K562 (cell line): ENCODE results near the gene PDCD1LG2. TPM values are rescaled to one million over a fixed set of nuclear protein-coding genes. Genes with fewer than 3 reads are reported as not detected.

Experiments
- ATAC-seq: fragments of 200-7000 bp; cut with Tn5 transposase; 3 replicates; pipeline ENCODE4 v1.9.1; 2020; ENCODE audit warnings: moderate library complexity
- BruUV-seq: library from RNA; stranded (reverse); fragments of 400-500 nt; replicated peaks from 2 replicates; lab custom pipeline; 2021; lab: Mats Ljungman, UMichigan
- CTCF ChIA-PET: fragments of 300-600 bp; formaldehyde crosslinking; extraction: SDS; loops from one replicate; lab custom pipeline; 2021; ENCODE audit warnings: low intra/inter-chr PET ratio; lab: Yijun Ruan, JAX
- POLR2A ChIA-PET: fragments of 300-600, 350-650 bp; sonication (Branson Sonifier 250); formaldehyde crosslinking; extraction: SDS; loops from one replicate; lab custom pipeline; 2021; ENCODE audit warnings: antibody characterized with exemption, inconsistent platforms; lab: Yijun Ruan, JAX
- DNase-seq, 4 experiments: peaks; one replicate each; pipeline versions ENCODE4 v3.0.0 to v3.0.0-alpha.2; 2011 to 2018; ENCODE audit warnings: low spot score in 3 of 4, mixed read lengths in 3 of 4; ENCODE audit errors: extremely low read depth in 1 of 4
- FAIRE-seq: peaks from 2 replicates; lab custom pipeline; 2011; peaks lifted over from hg19 to GRCh38; lab: Jason Lieb, UNC
- H2AFZ ChIP-seq: 2 replicates; pipeline ENCODE4 v1.6.0; 2011; ENCODE audit warnings: low read depth, low read length, control low read depth, inconsistent platforms
- H3K27ac ChIP-seq: fragments of 200-600 bp; 3 replicates; pipeline ENCODE4 v1.8.0; 2011; ENCODE audit warnings: low read depth, mild to moderate bottlenecking, control low read depth, inconsistent platforms, low read length, moderate library complexity, mixed read lengths; ENCODE audit errors: extremely low read depth
- H3K27me3 ChIP-seq, 2 experiments: fragments of 300-600 bp in 1 of 2; 2 replicates in 1 of 2; 3 replicates in 1 of 2; pipeline versions ENCODE4 v1.6.0 to v1.8.0; 2011; ENCODE audit warnings: inconsistent platforms in 2 of 2, low read length in 2 of 2, mild to moderate bottlenecking in 1 of 2, mixed read lengths in 1 of 2, moderate library complexity in 1 of 2; ENCODE audit not compliant: control insufficient read depth in 2 of 2, insufficient read depth in 2 of 2
- H3K36me3 ChIP-seq: fragments of 300-600 bp; 3 replicates; pipeline ENCODE4 v1.8.0; 2011; ENCODE audit warnings: mild to moderate bottlenecking, low read length, inconsistent platforms; ENCODE audit not compliant: control insufficient read depth, insufficient read depth
- H3K4me1 ChIP-seq, 2 experiments: fragments of 200-600 bp in 1 of 2; replicated peaks in 1 of 2; 2 replicates in 1 of 2; 3 replicates in 1 of 2; pipeline versions ENCODE4 v1.5.1 to v1.8.0; 2011; ENCODE audit warnings: inconsistent platforms in 2 of 2, low read length in 2 of 2, mild to moderate bottlenecking in 1 of 2, mixed read lengths in 1 of 2, moderate library complexity in 1 of 2; ENCODE audit not compliant: control insufficient read depth in 2 of 2, insufficient read depth in 2 of 2
- H3K4me2 ChIP-seq: 2 replicates; pipeline ENCODE4 v1.6.1; 2011; ENCODE audit warnings: low read length, control low read depth, inconsistent platforms, mixed read lengths; ENCODE audit not compliant: insufficient read depth
- H3K4me3 ChIP-seq: fragments of 200-600 bp; sonication (generic), shearing (Covaris generic); 2 replicates; pipeline ENCODE4 v1.5.1; 2016; ENCODE audit warnings: control low read depth, inconsistent platforms
- H3K79me2 ChIP-seq: fragments of 200-600 bp; 3 replicates; pipeline ENCODE4 v1.8.0; 2011; ENCODE audit warnings: low read length, inconsistent platforms; ENCODE audit not compliant: control insufficient read depth, insufficient read depth
- H3K9ac ChIP-seq, 2 experiments: 2 replicates each; pipeline versions ENCODE4 v1.6.0 to v1.6.1; 2011; ENCODE audit warnings: low read depth in 2 of 2, low read length in 2 of 2, control low read depth in 1 of 2, inconsistent platforms in 1 of 2, mild to moderate bottlenecking in 1 of 2, mixed read lengths in 1 of 2; ENCODE audit not compliant: insufficient read depth in 1 of 2
- H3K9me1 ChIP-seq: one replicate; pipeline ENCODE4 v1.6.0; 2011; ENCODE audit warnings: inconsistent platforms, mild to moderate bottlenecking, low read length, moderate library complexity; ENCODE audit not compliant: control insufficient read depth, insufficient read depth
- H3K9me3 ChIP-seq: replicated peaks from 2 replicates; pipeline ENCODE4 v1.5.1; 2011; ENCODE audit warnings: low read depth, low read length, inconsistent platforms; ENCODE audit not compliant: control insufficient read depth, insufficient read depth
- H4K20me1 ChIP-seq: replicated peaks from 2 replicates; pipeline ENCODE4 v1.6.1; 2011; ENCODE audit warnings: low read length, inconsistent platforms, mixed read lengths; ENCODE audit not compliant: control insufficient read depth, insufficient read depth
- ADNP ChIP-seq: fragments of 200-800 bp; sonication (Bioruptor generic); IDR thresholded peaks from 2 replicates; pipeline ENCODE4 v1.6.1; 2016; ENCODE audit warnings: missing genetic modification characterization, missing compliant biosample characterization
- CC2D1A ChIP-seq: fragments of 450-650 bp; IDR thresholded peaks from 2 replicates; pipeline ENCODE4 v1.6.1; 2017; ENCODE audit warnings: mild to moderate bottlenecking
- MYC ChIP-seq, 2 experiments: fragments of 250-450 bp in 1 of 2; sonication (Bioruptor Pico) in 1 of 2; IDR thresholded peaks; 2 replicates each; pipeline versions ENCODE4 v1.5.1 to v1.6.1; 2012 to 2021; ENCODE audit warnings: low read depth in 2 of 2, borderline replicate concordance in 1 of 2, improper control_type of control experiment in 1 of 2, low read length in 1 of 2, mild to moderate bottlenecking in 1 of 2, moderate library complexity in 1 of 2
- NFRKB ChIP-seq: fragments of 450-650 bp; IDR thresholded peaks from 2 replicates; pipeline ENCODE4 v1.6.1; 2016; ENCODE audit warnings: low read depth
- NKRF ChIP-seq: fragments of 450-650 bp; IDR thresholded peaks from 2 replicates; pipeline ENCODE4 v1.6.1; 2016; ENCODE audit warnings: borderline replicate concordance
- RBFOX2 ChIP-seq: fragments of 200-400 bp; formaldehyde crosslinking; IDR thresholded peaks from 2 replicates; pipeline ENCODE4 v1.6.1; 2017; ENCODE audit warnings: low read depth, mild to moderate bottlenecking, low read length, moderate library complexity
- ZNF57 ChIP-seq: fragments of 450-650 bp; formaldehyde crosslinking; IDR thresholded peaks from 2 replicates; pipeline ENCODE4 v1.4.0; 2020; ENCODE audit warnings: mild to moderate bottlenecking, moderate library complexity
- WGBS: fragments of 100-300 bp; shearing (Covaris generic); methylation state at CpG from one replicate; pipeline ENCODE4 v1.1.6; 2016; ENCODE audit warnings: low coverage, mixed read lengths; ENCODE audit not compliant: insufficient coverage; ENCODE audit errors: missing lambda C conversion rate; 5-methylcytosine and 5-hydroxymethylcytosine counted together
- in situ Hi-C: fragments of 300-500 bp; cut with MboI; formaldehyde crosslinking; loops from 4 replicates; pipeline ENCODE4 v1.15.0; 2018; ENCODE audit warnings: inconsistent platforms, mixed read lengths
- intact Hi-C: fragments of 100-400 bp; cut with micrococcal nuclease; formaldehyde crosslinking; loops from 2 replicates; pipeline ENCODE4 v1.14.2; 2022
- polyA plus RNA-seq, 8 experiments: library from polyadenylated mRNA; depleted of rRNA in 4 of 8; stranded (reverse) in 5 of 8; unstranded in 3 of 8; fragments of >200 nt; fragmentation: Nextera tagmentation in 2 of 8; fragmentation: Illumina TruSeq in 1 of 8; extraction: Ambion mirVana in 2 of 8; extraction: Trizol in 1 of 8; gene quantifications; 2 replicates each; pipeline versions ENCODE4 v1.2.1 to v1.2.3, GENCODE V29; 2011 to 2014; ENCODE audit warnings: inconsistent platforms in 1 of 8, missing spikeins in 1 of 8
- total RNA-seq, 7 experiments: library from RNA; depleted of rRNA in 6 of 7; stranded (reverse); fragments of >200 nt in 6 of 7; fragmentation: Illumina TruSeq in 2 of 7; extraction: Trizol in 2 of 7; gene quantifications; 2 replicates each; pipeline versions ENCODE4 v1.2.1 to v1.2.3, GENCODE V29; 2011 to 2021; ENCODE audit warnings: low replicate concordance in 1 of 7

PDCD1LG2 gene
- total and polyA plus RNA-seq, 9 of the 15 experiments (the other 6 are each of a cell fraction or from before 2014, with no cell fraction given), result not detected

- no peak for ATAC-seq
These were observed 2.5 kb downstream of the PDCD1LG2 start for GRCh38 chr9:5512658-5513452.

DNA sequence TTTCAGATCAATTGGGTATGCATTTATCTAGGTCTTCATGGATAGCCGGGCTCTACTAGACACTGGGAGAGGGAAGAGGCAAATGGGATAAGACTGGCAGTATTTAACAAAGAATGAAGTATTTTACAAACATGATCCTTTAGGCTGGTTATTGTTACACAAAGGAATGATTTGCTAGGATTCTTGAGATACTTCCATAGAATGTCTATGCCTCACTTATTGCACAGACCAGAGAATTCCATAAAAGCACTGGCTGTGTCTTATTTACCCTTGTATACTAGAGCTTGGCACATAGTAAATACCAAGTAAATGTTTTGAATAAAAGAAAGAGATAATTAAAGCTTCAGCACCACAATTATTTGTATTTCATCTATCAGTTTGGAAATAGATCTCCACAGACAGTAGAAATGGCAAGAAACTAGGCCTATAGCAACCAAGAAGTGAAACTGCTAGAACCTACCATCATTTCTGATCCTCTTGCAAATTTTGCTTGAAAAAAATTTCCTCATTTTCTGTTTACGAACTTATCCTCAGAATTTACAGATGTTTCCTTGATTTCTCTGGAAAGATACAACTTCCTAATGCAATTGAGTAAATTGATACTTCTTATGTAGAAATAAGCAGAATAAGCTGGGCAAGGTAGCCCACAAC lies 3.8 kb downstream of the PDCD1LG2 start:
- Histone ChIP-seq H3K4me3 (no peak overlapping the region), H3K27me3 (no peaks in the 10 kb centered on the region; a peak in 1 of 5 replicates), H3K9ac (no peak overlapping the region), H3K4me2 (no peak overlapping the region), H3K4me1 (no peaks in the 10 kb centered on the region), H3K79me2 (no peaks in the 10 kb centered on the region), H2AFZ (no peak overlapping the region), H3K36me3 (no peaks in the 10 kb centered on the region), H3K27ac (no peak overlapping the region), H3K9me1 (no peaks in the 10 kb centered on the region), H4K20me1 (no peaks in the 10 kb centered on the region), H3K9me3 (no peaks in the 10 kb centered on the region)
- in situ Hi-C loops, result no loop called here
- ChIA-PET CTCF (no interaction called here), POLR2A (no interaction called here)
- 14% methylated on average over 2 of the region's 2 CpGs for WGBS
- BruUV-seq, result no TSS peak
- intact Hi-C loops, result no loop called here
- ATAC-seq, result no peak
- DNase-seq, result no peak
- FAIRE-seq, result no peak
- TF ChIP-seq ZNF57 (CRISPR knock-in tag) (no peak), NKRF (no peak), NFRKB (no peak), MYC (IDR thresholded peaks at IDR 0.05; ENCODE audit: low read depth, low read length) (no peak), MYC (CRISPR knock-in tag; IDR thresholded peaks at IDR 0.05; ENCODE audit: borderline replicate concordance, low read depth) (no peak), ADNP (tag) (no peak)

More at GRCh38 chr9:5512658-5513452, 2.5 kb downstream of the PDCD1LG2 start:
- 9% methylated on average over 2 of the region's 2 CpGs for WGBS
- Histone ChIP-seq H3K27ac (no peak overlapping the region), H3K9ac (no peak overlapping the region), H2AFZ (no peak overlapping the region), H3K9me1 (no peaks in the 10 kb centered on the region), H4K20me1 (no peaks in the 10 kb centered on the region), H3K9me3 (no peaks in the 10 kb centered on the region), H3K36me3 (no peaks in the 10 kb centered on the region), H3K4me1 (no peaks in the 10 kb centered on the region), H3K79me2 (no peaks in the 10 kb centered on the region), H3K4me3 (no peak overlapping the region), H3K4me2 (no peak overlapping the region), H3K27me3 (no peaks in the 10 kb centered on the region; a peak in 1 of 5 replicates)
- ChIA-PET POLR2A (no interaction called here), CTCF (no interaction called here)
- in situ Hi-C loops, result no loop called here
- FAIRE-seq (no peak), DNase-seq (no peak)
- TF ChIP-seq CC2D1A (no peak), RBFOX2 (no peak)
- no TSS peak for BruUV-seq
- intact Hi-C loops, result no loop called here
